Transverse colon (tissue), 4 donors: Measurements from ENCODE around the gene KLF13.

Experiments used
- POLR2A ChIP-seq: fragments of 450-650 bp; IDR thresholded peaks from one replicate; pipeline ENCODE4 v1.6.1; 2016; ENCODE audit warnings: antibody characterized with exemption, mild to moderate bottlenecking, moderate library complexity
- POLR2AphosphoS5 ChIP-seq, 3 donors: sonication (generic); formaldehyde crosslinking; IDR thresholded peaks; one replicate each; pipeline ENCODE4 v1.6.1; 2016; ENCODE audit warnings: antibody characterized with exemption in 3 of 3
- TF ChIP-seq, protein P1 (sequence below), 5 experiments: fragments of 200-600 bp in 3 of 5; fragments of 450-650 bp in 2 of 5; sonication (generic) in 3 of 5; IDR thresholded peaks; 1 replicate in 2 of 5; 2 replicates in 3 of 5; pipeline ENCODE4 v1.5.1; 2016 to 2017; ENCODE audit warnings: antibody characterized with exemption in 5 of 5, inconsistent platforms in 3 of 5, mild to moderate bottlenecking in 2 of 5, moderate library complexity in 1 of 5

DNA sequence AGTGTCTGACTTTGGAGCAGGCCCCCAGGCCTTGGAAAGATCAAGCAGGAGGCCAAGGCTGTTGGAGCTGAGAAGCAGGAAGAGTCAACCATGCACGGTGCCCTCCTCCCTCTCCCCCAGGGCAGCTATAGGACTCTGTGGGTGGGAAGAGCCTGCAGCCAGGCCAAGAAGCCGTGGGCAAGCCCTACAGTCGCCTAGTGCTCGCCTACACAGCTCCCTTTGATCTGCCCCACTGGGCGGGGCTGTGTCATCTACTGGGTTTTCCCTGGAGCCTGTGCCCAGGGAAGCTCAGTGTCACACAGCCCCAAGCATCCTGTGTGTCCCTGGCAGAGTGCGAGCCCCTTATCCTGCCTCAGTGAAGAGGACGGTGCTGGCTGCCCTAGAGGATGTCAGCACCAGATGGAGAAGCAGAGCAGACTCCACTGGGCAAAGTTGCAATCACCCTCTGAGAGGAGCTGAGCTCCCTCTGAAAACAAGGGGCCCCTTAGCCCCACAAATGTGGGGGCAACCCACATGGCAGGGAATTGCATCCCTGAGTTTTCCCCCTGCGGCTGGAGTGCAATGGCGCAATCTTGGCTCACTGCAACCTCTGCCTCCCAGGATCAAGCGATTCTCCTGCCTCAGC lies 72.2 kb downstream of the KLF13 start:
- no peak for TF ChIP-seq POLR2A
- TF ChIP-seq, protein P1, sequence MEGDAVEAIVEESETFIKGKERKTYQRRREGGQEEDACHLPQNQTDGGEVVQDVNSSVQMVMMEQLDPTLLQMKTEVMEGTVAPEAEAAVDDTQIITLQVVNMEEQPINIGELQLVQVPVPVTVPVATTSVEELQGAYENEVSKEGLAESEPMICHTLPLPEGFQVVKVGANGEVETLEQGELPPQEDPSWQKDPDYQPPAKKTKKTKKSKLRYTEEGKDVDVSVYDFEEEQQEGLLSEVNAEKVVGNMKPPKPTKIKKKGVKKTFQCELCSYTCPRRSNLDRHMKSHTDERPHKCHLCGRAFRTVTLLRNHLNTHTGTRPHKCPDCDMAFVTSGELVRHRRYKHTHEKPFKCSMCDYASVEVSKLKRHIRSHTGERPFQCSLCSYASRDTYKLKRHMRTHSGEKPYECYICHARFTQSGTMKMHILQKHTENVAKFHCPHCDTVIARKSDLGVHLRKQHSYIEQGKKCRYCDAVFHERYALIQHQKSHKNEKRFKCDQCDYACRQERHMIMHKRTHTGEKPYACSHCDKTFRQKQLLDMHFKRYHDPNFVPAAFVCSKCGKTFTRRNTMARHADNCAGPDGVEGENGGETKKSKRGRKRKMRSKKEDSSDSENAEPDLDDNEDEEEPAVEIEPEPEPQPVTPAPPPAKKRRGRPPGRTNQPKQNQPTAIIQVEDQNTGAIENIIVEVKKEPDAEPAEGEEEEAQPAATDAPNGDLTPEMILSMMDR (IDR thresholded peaks at IDR 0.05), result no peak
- no peak for TF ChIP-seq POLR2AphosphoS5 (IDR thresholded peaks at IDR 0.05)
